NT2/D1 (cell line): ENCODE data around the gene ARRDC3.
"Not testable (repeated sequence)": the region's sequence is repeated elsewhere in the genome, so short reads cannot be mapped to it uniquely, and the experiment has no call there.

ENCODE experiments used
- DNase-seq: peaks from one replicate; pipeline ENCODE4 v3.0.0-alpha.2; 2011; ENCODE audit warnings: low read depth, low spot score
- H3K27me3 ChIP-seq: 2 replicates; pipeline ENCODE4 v1.6.0; 2011; ENCODE audit warnings: mild to moderate bottlenecking; ENCODE audit not compliant: insufficient read length, insufficient read depth
- H3K36me3 ChIP-seq: 2 replicates; pipeline ENCODE4 v1.6.1; 2011; ENCODE audit warnings: mild to moderate bottlenecking, low read length, mixed read lengths; ENCODE audit not compliant: insufficient read depth, insufficient read length
- H3K4me1 ChIP-seq: 2 replicates; pipeline ENCODE4 v1.5.1; 2011; ENCODE audit not compliant: insufficient read depth, insufficient read length
- H3K4me3 ChIP-seq: 2 replicates; pipeline ENCODE4 v1.5.1; 2011; ENCODE audit warnings: low read depth; ENCODE audit not compliant: insufficient read length
- H3K9ac ChIP-seq: 2 replicates; pipeline ENCODE4 v1.6.0; 2011; ENCODE audit warnings: low read depth; ENCODE audit not compliant: insufficient read length
- H3K9me3 ChIP-seq: 2 replicates; pipeline ENCODE4 v1.5.1; 2011; ENCODE audit warnings: mild to moderate bottlenecking, low read length; ENCODE audit not compliant: insufficient read depth
- SUZ12 ChIP-seq: IDR thresholded peaks from 2 replicates; pipeline ENCODE4 v1.6.1; 2011; ENCODE audit not compliant: insufficient read length, insufficient read depth; ENCODE audit errors: extremely low read depth
- YY1 ChIP-seq: IDR thresholded peaks from 2 replicates; pipeline ENCODE4 v1.6.1; 2011; ENCODE audit not compliant: insufficient read length, insufficient read depth
- ZNF274 ChIP-seq: IDR thresholded peaks from 2 replicates; pipeline ENCODE4 v1.6.1; 2011; ENCODE audit warnings: mild to moderate bottlenecking, low read depth, low read length

The ARRDC3 gene

GRCh38 chr5:91365498-91365897 lies 17.6 kb downstream of the ARRDC3 start:
- H3K27me3 ChIP-seq: no peaks in the 10 kb centered on the region
- H3K4me1 ChIP-seq: peaks cover 2% of the 10 kb centered on the region
- no peaks in the 10 kb centered on the region for H3K9me3 ChIP-seq
- H3K36me3 ChIP-seq: peaks cover 14% of the 10 kb centered on the region
- no peak for TF ChIP-seq ZNF274
- no peak for TF ChIP-seq YY1
- TF ChIP-seq SUZ12: no peak
- no peak overlapping the region for H3K4me3 ChIP-seq
- H3K9ac ChIP-seq: no peak overlapping the region
- DNase-seq: no peak

DNA sequence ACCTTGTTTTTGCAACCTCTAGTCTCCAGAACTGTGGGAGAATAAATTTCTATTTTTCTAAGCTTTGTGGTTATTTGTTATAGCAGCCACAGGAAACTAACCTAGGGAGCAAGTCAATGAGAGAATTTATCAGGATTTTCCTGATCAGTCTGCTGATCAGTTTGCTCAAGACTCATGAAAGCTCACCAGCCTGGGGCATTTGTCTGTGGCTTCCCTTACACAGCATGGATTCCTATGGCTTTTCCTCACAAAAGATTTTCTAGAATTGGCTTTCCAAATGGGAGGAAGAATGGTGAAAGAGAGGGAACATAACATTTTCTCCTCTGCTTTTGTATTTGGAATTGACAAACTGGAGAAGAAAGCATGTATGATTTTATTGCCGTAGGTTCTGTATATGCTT lies 20.2 kb downstream of the ARRDC3 start:
- H3K9me3 ChIP-seq: no peaks in the 10 kb centered on the region
- DNase-seq: no peak
- no peak overlapping the region for H3K4me3 ChIP-seq
- no peak for TF ChIP-seq ZNF274
- TF ChIP-seq SUZ12: no peak
- TF ChIP-seq YY1: no peak
- no peaks in the 10 kb centered on the region for H3K27me3 ChIP-seq
- no peaks in the 10 kb centered on the region for H3K36me3 ChIP-seq
- H3K4me1 ChIP-seq: peaks cover 2% of the 10 kb centered on the region
- H3K9ac ChIP-seq: no peak overlapping the region

- H3K27me3 ChIP-seq: no peaks in the 10 kb centered on the region
- peaks cover 2% of the 10 kb centered on the region for H3K4me1 ChIP-seq
- no peak for TF ChIP-seq YY1
- no peak for TF ChIP-seq SUZ12
- no peaks in the 10 kb centered on the region for H3K36me3 ChIP-seq
- no peaks in the 10 kb centered on the region for H3K9me3 ChIP-seq
- no peak for DNase-seq
- H3K9ac ChIP-seq: no peak overlapping the region
- H3K4me3 ChIP-seq: no peak overlapping the region
These were observed 21.3 kb downstream of the ARRDC3 start for GRCh38 chr5:91361790-91362189.

GRCh38 chr5:91361055-91361701 lies 21.9 kb downstream of the ARRDC3 start:
- no peaks in the 10 kb centered on the region for H3K36me3 ChIP-seq
- no peak overlapping the region for H3K4me3 ChIP-seq
- no peaks in the 10 kb centered on the region for H3K27me3 ChIP-seq
- H3K9ac ChIP-seq: no peak overlapping the region
- DNase-seq: no peak
- peaks cover 2% of the 10 kb centered on the region for H3K4me1 ChIP-seq
- no peaks in the 10 kb centered on the region for H3K9me3 ChIP-seq
- TF ChIP-seq YY1: no peak
- TF ChIP-seq SUZ12: no peak
- TF ChIP-seq ZNF274: no peak

DNA sequence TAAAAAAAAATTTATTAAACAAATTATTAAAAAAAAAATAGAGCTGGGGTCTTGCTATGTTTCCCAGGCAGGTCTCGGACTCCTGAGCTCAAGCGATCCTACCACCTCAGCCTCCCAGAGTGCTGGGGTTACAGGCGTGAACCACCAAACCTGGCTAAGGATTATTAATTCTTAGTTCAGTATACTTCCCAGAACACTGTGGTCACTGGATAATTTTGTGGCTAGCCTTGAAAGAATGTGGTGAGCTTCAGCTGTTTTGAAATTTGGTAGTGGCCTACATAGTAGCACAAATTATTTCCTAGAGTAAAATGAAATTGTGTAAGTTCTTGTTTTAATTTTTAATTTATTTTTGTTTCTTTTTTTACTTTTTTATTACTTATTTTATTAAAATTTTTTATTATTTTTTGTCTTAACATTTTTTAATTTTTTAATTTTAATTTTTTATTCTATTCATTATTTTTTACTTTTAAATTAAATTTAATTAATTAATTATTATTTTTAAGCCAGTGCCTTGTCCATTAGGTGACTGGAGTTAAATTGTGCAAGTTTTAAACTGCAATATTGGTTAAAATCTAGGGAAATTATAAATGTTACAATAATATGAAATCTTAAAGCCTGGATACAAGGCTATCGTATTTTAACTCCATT lies 23.0 kb downstream of the ARRDC3 start:
- Histone ChIP-seq H3K9me3 (no peaks in the 10 kb centered on the region), H3K27me3 (no peaks in the 10 kb centered on the region), H3K4me1 (peaks cover 2% of the 10 kb centered on the region), H3K4me3 (no peak overlapping the region), H3K9ac (no peak overlapping the region), H3K36me3 (no peaks in the 10 kb centered on the region)
- no peak for TF ChIP-seq ZNF274
- no peak for TF ChIP-seq YY1
- no peak for TF ChIP-seq SUZ12
- no peak for DNase-seq

DNA sequence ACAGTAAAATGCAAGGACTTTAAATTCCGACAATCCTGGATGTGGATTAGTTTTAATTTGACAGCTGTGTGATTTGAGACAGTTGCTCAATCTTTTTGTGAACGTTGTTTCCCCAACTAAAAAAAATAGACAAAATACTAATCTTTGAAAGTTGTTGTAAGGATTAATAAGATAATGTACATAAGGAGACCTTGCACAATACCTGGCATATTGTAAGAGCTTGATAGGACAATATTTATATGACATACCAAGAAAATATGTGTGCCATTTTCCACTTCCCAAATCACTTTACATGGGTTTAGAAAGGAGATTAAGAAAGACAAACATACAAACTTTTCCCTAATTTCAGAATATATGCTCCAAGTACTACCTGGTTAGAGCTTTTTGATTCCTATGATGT lies 25.3 kb downstream of the ARRDC3 start:
- H3K9ac ChIP-seq: no peak overlapping the region
- no peak for DNase-seq
- no peak for TF ChIP-seq YY1
- TF ChIP-seq SUZ12: no peak
- TF ChIP-seq ZNF274: no peak
- H3K27me3 ChIP-seq: no peaks in the 10 kb centered on the region
- H3K9me3 ChIP-seq: no peaks in the 10 kb centered on the region
- H3K4me1 ChIP-seq: peaks cover 2% of the 10 kb centered on the region
- no peak overlapping the region for H3K4me3 ChIP-seq
- H3K36me3 ChIP-seq: no peaks in the 10 kb centered on the region

DNA sequence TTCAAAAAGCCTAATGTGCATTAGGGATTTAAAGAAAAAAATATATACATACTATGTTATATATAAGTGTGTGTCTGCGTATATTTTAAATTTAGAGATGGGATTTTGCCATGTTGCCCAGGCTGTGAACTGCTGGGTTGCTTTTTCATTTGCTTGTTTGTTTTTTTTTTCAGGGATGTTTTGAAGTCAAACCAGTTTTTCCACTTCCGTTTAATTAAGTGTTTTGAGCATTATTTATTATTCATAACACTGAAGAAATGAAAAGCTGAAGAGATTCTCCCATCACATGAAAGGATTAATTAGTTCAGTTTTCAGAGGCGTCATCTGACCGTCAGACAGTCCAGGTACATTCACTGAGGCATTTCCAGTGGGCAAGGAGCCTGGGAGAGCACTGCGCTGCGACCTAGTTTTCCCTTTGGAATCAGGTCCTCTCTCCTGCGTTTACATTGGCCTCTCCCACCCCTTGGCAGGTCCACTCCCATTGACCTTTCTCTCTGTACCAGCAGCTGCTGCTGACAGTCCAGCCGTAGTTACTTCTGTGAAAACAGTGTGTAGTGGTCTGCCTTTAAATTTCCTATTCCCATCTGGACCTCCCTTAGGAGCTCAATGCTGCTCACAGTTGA lies 26.0 kb downstream of the ARRDC3 start:
- Histone ChIP-seq H3K4me1 (no peaks in the 10 kb centered on the region), H3K36me3 (no peaks in the 10 kb centered on the region), H3K27me3 (no peaks in the 10 kb centered on the region), H3K9me3 (no peaks in the 10 kb centered on the region), H3K4me3 (no peak overlapping the region), H3K9ac (no peak overlapping the region)
- TF ChIP-seq ZNF274 (no peak), SUZ12 (no peak), YY1 (no peak)
- no peak for DNase-seq

GRCh38 chr5:91354867-91355266 lies 28.2 kb downstream of the ARRDC3 start:
- not testable (repeated sequence) for H3K36me3 ChIP-seq, H3K9me3 ChIP-seq, H3K4me3 ChIP-seq, H3K4me1 ChIP-seq, H3K27me3 ChIP-seq, H3K9ac ChIP-seq, DNase-seq
